GM19468 (cell line): ENCODE results near the gene SH2D7.

Experiments used
- ATAC-seq: cut with Tn5 transposase; IDR thresholded peaks from one replicate; pipeline ENCODE4 v1.9.1; 2021; ENCODE audit warnings: mild to moderate bottlenecking, moderate library complexity, moderate number of reproducible peaks; ENCODE audit not compliant: unreplicated experiment; ENCODE audit errors: extremely low read depth

The SH2D7 gene

GRCh38 chr15:78101423-78102105, 9.2 kb downstream of the SH2D7 start:
- ATAC-seq: no peak

- ATAC-seq: no peak
Observed at GRCh38 chr15:78102211-78102610, 9.8 kb downstream of the SH2D7 start.

DNA sequence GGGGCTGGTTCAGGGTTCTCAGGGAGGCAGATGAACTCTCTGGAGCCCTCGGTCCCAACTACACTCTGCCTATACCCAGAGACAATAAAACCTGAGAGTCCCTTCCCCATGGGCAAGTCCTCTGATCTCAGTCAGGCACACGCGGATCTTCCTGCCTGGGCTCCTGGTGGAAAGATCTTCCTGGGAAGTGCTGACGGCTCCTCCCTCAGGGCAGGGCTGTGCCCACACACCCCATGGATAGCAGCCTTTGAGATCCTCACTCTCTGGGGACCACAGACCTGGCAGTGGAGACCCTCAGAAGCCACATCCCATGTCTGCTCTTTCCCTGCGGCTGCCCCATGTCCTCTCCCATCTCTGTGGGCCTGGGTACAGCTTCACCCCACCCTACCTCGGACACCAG, 10.4 kb downstream of the SH2D7 start:
- no peak for ATAC-seq

DNA sequence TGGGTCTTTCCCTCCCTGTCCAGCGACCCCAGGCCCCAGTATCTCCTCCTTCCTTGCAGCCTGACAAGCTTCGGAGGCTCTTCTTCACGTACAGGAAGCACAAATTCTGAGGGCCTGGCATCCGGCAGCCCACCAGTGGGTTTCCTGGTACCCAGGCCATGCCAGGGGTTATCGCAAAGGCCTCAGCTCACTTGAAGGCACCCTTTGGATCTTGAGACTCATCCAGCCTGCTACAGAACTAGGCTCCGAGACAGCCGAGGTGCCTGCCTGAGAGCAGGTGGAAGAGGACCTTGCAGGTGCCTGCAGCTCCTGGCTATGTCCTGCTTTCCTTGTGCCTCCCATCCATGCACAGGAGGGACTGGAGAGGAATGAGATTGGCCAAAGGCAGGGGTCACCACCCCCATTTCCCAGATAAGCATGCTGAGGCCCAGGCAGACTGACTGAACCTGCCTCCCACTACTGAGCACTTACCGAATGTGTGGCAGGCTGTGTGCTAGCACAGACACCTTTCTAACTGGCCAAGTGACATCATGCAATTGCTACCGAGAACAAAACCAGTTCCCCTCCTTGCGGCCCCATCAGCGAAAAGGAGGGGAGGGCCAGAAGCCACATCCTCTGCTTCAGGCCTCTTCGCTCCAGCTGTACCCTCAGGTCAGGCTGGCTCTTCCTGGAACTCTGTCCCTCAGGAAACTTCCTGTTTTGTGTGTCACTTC, 11.2 kb downstream of the SH2D7 start:
- peak; percentile 73 for ATAC-seq

DNA sequence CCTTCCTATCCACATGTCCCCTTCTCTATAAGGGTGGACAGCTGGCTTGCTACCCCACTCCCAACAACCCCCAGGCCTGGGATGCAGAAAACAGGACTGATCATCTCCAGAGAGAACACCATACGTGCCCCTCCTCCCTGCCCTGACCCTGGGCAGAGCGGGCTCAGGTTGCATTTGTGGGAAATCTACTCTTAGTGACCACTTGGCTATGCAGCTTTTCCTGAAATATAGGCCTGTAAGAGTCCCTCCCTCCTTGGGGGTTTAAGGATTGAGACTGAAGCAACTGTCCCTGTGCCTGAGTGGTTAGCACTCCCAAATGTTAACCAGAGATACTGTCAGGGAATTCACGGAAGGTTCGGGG, 11.7 kb downstream of the SH2D7 start:
- ATAC-seq: no peak

DNA sequence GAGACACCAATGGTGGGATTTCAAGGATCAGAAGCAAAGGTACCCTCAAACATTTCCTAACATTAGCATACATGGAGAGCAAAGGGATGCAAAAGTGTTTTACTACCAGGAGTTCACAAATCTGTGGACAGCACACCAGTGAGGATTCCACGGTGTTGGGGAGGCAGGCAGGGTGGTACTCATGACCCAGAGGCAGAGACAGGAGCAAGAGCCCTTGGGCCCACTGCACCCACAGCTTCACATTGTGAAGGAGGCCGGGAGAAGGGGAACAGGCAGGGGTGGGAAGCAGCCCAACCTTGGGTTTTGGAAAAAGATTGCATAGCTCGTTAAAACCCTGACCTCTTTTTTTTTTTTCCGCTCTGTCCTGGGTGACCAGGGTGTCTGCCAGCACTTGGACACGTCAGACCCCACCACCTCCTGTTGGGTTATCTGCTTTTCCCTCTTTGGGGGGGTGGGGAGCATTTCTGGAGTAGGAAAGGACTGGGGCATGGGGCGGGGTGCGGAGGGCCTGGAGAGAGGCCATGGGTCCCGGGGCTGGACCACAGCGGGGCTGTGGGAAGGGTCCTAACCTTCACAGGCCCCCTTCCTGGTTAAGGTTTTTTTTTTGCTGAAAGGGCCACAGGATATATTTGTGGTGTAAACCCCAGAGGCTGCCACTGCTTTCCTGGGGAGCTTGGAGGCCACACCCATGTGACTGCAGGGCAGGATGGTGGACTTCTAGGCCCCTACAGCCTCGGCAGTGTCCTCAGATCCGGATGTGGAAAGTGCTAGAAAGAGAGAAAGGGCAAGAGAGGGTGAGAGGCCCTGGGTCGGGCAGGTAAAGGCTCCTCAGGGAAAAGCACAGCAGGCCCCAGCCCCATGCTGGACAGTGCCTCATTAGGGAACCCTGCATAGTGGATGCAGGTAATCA, 12.5 kb downstream of the SH2D7 start:
- no peak for ATAC-seq

- ATAC-seq: no peak
Observed at GRCh38 chr15:78105476-78106241, 13.3 kb downstream of the SH2D7 start.

- no peak for ATAC-seq
Observed at GRCh38 chr15:78107471-78107870, 15.1 kb downstream of the SH2D7 start.

- no peak for ATAC-seq
Observed at GRCh38 chr15:78108300-78109084, 16.1 kb downstream of the SH2D7 start.

DNA sequence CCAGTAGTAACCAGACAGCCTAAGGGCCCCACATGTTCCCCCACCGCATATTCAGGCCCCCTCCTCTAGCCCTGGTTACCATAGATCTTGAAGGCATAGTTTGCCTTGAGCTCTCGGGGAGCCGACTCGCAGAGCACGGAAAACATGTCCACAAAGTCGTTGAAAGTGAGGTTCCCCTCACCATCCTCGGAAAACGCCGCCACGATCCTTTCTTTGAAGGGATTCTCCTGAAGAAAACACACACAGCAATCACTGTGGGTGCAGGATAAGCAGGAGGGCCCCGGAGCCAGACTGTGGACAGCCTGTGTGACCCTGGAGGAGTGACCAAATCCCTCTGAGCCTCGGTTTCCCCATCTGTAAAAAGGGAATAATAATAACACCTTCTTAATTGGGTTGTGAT, 16.8 kb downstream of the SH2D7 start:
- ATAC-seq: no peak

DNA sequence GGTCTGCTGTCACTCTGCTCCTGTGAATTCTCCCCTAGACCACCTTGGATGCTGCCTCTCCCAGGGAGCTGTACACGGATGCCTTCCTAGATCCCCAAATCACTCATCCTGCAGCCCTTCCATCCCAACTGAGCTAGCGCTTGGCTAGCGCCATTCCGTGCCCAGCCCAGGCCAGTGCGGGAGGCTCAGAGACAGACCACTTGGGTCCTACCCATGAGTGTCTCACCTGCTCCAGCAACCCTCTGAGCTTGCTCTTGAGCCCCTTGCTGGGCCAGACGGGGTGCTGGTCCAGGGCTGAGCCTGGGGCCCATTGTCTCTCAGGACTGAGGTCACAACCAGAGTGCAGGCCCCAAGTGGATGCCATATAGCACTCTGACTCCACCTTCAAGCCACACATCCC, 17.7 kb downstream of the SH2D7 start:
- ATAC-seq: no peak

- no peak for ATAC-seq
Observed at GRCh38 chr15:78110916-78111475, 18.6 kb downstream of the SH2D7 start.

- ATAC-seq: no peak
Observed at GRCh38 chr15:78111788-78112187, 19.4 kb downstream of the SH2D7 start.

GRCh38 chr15:78112551-78112950, 20.2 kb downstream of the SH2D7 start:
- no peak for ATAC-seq

- no peak for ATAC-seq
Observed at GRCh38 chr15:78120523-78120922, 28.2 kb downstream of the SH2D7 start.

DNA sequence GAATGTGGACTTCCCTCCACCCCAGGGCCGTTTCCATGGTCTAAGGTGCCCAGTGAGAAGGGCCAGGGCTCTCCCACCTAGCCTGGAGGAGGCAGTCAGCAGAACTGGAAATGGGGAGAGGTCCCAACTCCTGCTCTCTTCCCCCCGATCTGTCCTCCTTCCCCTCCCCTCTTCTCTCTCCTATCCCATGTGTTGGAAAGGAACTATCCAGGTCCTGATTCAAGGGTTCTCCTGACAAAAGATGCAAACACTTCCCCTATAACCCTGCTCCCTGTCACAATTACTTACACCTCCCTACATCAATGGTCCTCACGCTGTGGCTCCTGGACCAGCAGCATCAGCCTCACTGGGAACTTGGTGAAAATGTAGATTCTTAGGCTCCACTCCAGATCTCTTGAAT, 32.9 kb downstream of the SH2D7 start:
- ATAC-seq: no peak

GRCh38 chr15:78127882-78128281, 35.5 kb downstream of the SH2D7 start:
- no peak for ATAC-seq

- ATAC-seq: no peak
Observed at GRCh38 chr15:78129077-78129750, 36.9 kb downstream of the SH2D7 start.
